ENCODE data around the gene C20orf204. TPM values are rescaled to one million over a fixed set of nuclear protein-coding genes. Genes with fewer than 3 reads are reported as not detected.

Gene C20orf204
- total and polyA plus RNA-seq, 2 of the 4 experiments (the other 2 are of a cell fraction) = 0.09 to 0.18 TPM

GRCh38 chr20:64030371-64031134 is 5.4 kb upstream of the C20orf204 start (continued):
- TF ChIP-seq CHD1 (IDR thresholded peaks at IDR 0.05; ENCODE audit: low read depth, low read length) (no peak), NFE2L2 (IDR thresholded peaks at IDR 0.05; ENCODE audit: low read depth, low read length) (no peak), ELK1 (IDR thresholded peaks at IDR 0.05; ENCODE audit: borderline replicate concordance, low read depth, low read length) (no peak)

- no peak overlapping the region for H3K27ac ChIP-seq (ENCODE audit: insufficient read depth, low read length)
- no peak overlapping the region for H2AFZ ChIP-seq (replicated peaks; ENCODE audit: low read length, poor library complexity)
- dilution Hi-C loops (cut with HindIII; ENCODE audit: low sequenced_read_pairs, unreplicated experiment) (no loop called here), in situ Hi-C loops (cut with MboI; ENCODE audit: low sequenced_read_pairs) (no loop called here), intact Hi-C loops (cut with micrococcal nuclease) (no loop called here)
- H3K9ac ChIP-seq (ENCODE audit: low read depth, low read length) = no peak overlapping the region
- 95% methylated on average over 11 of the region's 19 CpGs; no CpG with 5 or more reads in 1 of the 2 experiments for WGBS, 2 experiments (ENCODE audit: extremely low coverage in 2 of 2, insufficient read length in 1 of 2)
- no peak overlapping the region for H3K23ac ChIP-seq (ENCODE audit: low read depth, low read length)
- H4K91ac ChIP-seq (ENCODE audit: insufficient read depth, low read depth, low read length) = no peak overlapping the region
- no peak overlapping the region for H4K8ac ChIP-seq (ENCODE audit: low read depth in 2 of 2, low read length in 2 of 2)
- BruUV-seq (replicated peaks) = no TSS peak
- CTCF ChIA-PET = no interaction called here
- no peak overlapping the region for H3K14ac ChIP-seq (replicated peaks; ENCODE audit: low read depth, low read length)
- H3K4me3 ChIP-seq (ENCODE audit: insufficient read depth, low read depth, low read length) = no peak overlapping the region
- H2BK120ac ChIP-seq (ENCODE audit: low read depth, low read length) = no peak overlapping the region
- no peak overlapping the region for H2AK5ac ChIP-seq (ENCODE audit: low read depth, low read length)
- no peaks in the 10 kb centered on the region for H3K9me3 ChIP-seq (ENCODE audit: control insufficient read depth, insufficient read depth, low read length)
- no peak overlapping the region for H3K4ac ChIP-seq (ENCODE audit: low read depth, low read length)
- no peaks in the 10 kb centered on the region for H3K79me1 ChIP-seq (ENCODE audit: low read depth in 1 of 2, low read length in 2 of 2)
- H3K36me3 ChIP-seq (ENCODE audit: control insufficient read depth, insufficient read depth, low read length) = peaks cover 55% of the 10 kb centered on the region
- POLR2A ChIA-PET (ENCODE audit: unreplicated experiment) = no interaction called here
- H3K18ac ChIP-seq (ENCODE audit: low read depth, low read length) = no peak overlapping the region
- no peak overlapping the region for H2AK9ac ChIP-seq (replicated peaks; ENCODE audit: low read depth, low read length, poor library complexity)
- no peaks in the 10 kb centered on the region for H3K9me1 ChIP-seq (ENCODE audit: insufficient read depth, low read length)
- no peak overlapping the region for H2BK15ac ChIP-seq (ENCODE audit: low read depth, low read length)
- no peak overlapping the region for H3K56ac ChIP-seq (ENCODE audit: extremely low read depth, insufficient read depth, low read length)
- H2BK5ac ChIP-seq (ENCODE audit: low read depth, low read length, poor library complexity, severe bottlenecking) = no peak overlapping the region
- peaks cover 5% of the 10 kb centered on the region; the same call in 1 of the 2 replicates for H4K20me1 ChIP-seq (ENCODE audit: insufficient read depth, low read length)
- TF ChIP-seq POLR2A (IDR thresholded peaks at IDR 0.05; ENCODE audit: low read depth, low read length) (no peak), NFE2L2 (IDR thresholded peaks at IDR 0.05; ENCODE audit: low read depth, low read length) (no peak), RAD21 (IDR thresholded peaks at IDR 0.05; ENCODE audit: low read length) (no peak), MXI1 (IDR thresholded peaks at IDR 0.05; ENCODE audit: borderline replicate concordance, low read depth, low read length) (no peak), CHD1 (IDR thresholded peaks at IDR 0.05; ENCODE audit: low read depth, low read length) (no peak), SMC3 (IDR thresholded peaks at IDR 0.05; ENCODE audit: low read depth, low read length) (no peak), RFX5 (IDR thresholded peaks at IDR 0.05; ENCODE audit: low read depth, low read length) (no peak), ELK1 (IDR thresholded peaks at IDR 0.05; ENCODE audit: borderline replicate concordance, low read depth, low read length) (no peak), BHLHE40 (IDR thresholded peaks at IDR 0.05; ENCODE audit: low read depth, low read length) (no peak)
- H3K4me2 ChIP-seq (ENCODE audit: low read depth, low read length) = no peak overlapping the region
- DNase-seq (no peak), ATAC-seq (ENCODE audit: low read depth) (no peak)
- peaks cover 4% of the 10 kb centered on the region; the same call in 1 of the 2 replicates for H3K4me1 ChIP-seq (ENCODE audit: control insufficient read depth, insufficient read depth, low read length)
- no peak overlapping the region for H4K5ac ChIP-seq (ENCODE audit: low read depth, low read length)
- H3K27me3 ChIP-seq (ENCODE audit: control insufficient read depth, insufficient read depth, low read length) = no peaks in the 10 kb centered on the region; the same call in 1 of the 2 replicates
- no peak overlapping the region for H2BK20ac ChIP-seq (ENCODE audit: low read depth, low read length)
Observed at GRCh38 chr20:64031822-64032314, 4.1 kb upstream of the C20orf204 start.

Measured in IMR-90 (cell line).